HG03108 (cell line): ENCODE measurements around the gene SLC25A11.
A peak's percentile ranks its signal among the peaks of the same experiment; 100 is the strongest.
"Not testable (repeated sequence)": the region's sequence is repeated elsewhere in the genome, so short reads cannot be mapped to it uniquely, and the experiment has no call there.

Source experiments
- ATAC-seq: cut with Tn5 transposase; IDR thresholded peaks from one replicate; pipeline ENCODE4 v1.9.1; 2021; ENCODE audit warnings: moderate library complexity; ENCODE audit not compliant: unreplicated experiment

The SLC25A11 gene

DNA sequence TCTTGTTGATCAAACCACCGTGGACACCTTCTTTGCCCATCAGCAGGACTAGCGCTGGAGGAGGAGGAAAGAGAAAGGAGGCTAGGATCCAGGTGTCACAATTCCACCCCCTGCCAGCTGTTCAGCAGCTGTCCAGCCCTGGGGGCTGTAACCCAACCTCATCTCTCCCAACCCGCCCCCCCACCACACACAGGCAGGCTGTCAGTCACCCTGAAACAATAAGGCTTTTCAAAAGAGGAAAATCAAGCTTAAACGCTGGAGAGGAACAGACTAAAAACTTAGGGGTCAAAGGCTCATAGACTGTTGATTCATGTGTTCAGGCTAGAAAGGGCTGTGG, 6.1 kb upstream of the SLC25A11 start:
- ATAC-seq = no peak

GRCh38 chr17:4945176-4945943, 5.5 kb upstream of the SLC25A11 start:
- ATAC-seq = peak; percentile 25

DNA sequence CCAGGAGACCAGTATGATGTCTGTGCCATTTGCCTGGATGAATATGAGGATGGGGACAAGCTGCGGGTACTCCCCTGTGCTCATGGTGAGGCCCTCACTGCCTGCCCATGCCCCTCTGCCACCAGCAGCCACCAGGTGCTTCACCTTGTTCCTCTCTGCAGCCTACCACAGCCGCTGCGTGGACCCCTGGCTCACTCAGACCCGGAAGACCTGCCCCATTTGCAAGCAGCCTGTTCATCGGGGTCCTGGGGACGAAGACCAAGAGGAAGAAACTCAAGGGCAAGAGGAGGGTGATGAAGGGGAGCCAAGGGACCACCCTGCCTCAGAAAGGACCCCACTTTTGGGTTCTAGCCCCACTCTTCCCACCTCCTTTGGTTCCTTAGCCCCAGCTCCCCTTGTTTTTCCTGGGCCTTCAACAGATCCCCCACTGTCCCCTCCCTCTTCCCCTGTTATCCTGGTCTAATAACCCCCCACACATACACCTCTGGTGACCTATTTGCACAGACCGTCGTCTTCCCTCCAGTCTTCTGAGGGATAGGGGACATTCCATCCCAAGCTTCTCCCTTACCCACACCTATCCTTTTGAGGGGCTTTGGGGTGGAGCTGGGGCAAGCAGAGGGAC, 4.8 kb upstream of the SLC25A11 start:
- ATAC-seq = no peak

DNA sequence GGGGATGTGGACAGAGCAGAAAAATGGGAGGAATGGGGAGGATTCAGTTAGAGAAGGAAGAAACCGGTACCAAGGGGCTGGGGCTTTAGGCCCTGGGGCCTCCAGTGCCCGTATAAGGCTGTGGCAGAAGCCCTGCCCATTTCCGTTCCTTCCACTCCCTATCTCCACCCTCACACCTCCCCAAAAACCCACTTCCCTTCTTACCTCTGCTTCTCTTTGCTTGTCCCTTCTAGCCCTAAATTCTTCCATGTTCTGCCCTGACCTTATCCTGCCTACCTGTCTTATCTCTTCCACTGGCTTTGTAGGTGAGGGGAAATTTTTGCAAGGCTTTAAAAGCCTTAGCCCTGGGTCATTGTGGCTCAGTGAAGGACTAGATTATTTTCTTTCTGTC, 4.3 kb upstream of the SLC25A11 start:
- ATAC-seq = no peak

GRCh38 chr17:4942760-4943508, 3.1 kb upstream of the SLC25A11 start:
- ATAC-seq = no peak

DNA sequence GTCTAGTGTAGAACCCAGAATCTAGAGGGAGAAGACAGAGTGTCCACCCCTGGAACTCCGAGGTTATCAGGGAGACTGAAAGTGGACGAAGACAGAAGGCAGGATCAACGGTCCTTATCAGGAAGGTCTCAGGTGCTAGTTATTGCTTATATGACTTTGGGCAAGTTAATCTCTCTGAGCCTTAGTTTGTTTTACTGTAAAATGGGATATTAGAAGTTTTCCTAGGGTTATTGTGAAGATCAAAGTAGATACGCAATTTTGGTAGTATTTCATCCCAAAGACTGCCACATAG, 1.4 kb upstream of the SLC25A11 start:
- ATAC-seq = no peak

GRCh38 chr17:4940555-4941318, 891 bp upstream of the SLC25A11 start:
- no peak for ATAC-seq

- no peak for ATAC-seq
Observed at GRCh38 chr17:4939546-4939795, 375 bp downstream of the SLC25A11 start.

DNA sequence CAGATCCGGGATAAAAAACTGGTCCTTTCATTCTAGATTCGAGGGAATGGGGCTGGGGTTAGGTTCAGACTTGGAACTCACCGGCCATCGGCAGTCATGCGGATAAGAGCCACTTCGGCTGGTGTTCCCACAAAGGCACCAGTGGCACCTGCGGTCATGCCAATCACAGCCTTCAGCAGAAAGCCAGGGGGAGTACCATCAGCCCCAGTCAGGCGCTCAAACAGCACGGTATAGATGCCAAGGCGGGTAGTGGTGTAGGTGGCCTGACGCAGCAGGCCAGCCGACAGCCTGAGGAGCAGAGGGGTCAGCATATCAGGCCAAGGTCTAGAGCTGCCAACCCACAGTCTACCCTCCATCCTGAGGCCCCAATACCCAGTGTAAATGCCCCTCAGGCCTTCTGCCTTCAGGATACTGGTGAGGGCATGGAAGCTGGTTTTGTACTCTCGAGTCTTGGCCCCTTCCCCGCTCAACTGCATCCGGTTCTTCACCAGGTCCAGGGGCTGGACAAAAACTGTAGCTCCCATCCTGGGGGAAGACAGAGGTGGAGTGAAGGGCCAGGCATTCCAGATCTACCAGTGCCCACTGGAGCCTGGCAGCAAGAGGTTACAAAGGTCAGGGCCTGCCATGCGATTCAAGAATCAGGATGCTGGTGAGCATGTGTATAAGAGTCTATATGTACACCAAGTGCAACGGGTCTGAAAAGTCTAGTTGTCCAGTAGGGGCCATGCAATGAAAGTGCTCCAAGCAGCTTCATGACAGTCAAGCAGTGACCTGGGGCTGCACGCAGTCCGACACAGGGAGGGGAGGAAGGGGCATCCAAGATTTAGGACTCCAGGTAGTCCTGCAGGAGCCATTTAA, 929 bp downstream of the SLC25A11 start:
- ATAC-seq = no peak

GRCh38 chr17:4938069-4938491, 1.8 kb downstream of the SLC25A11 start:
- no peak for ATAC-seq

- ATAC-seq = no peak
Observed at GRCh38 chr17:4937553-4937952, 2.3 kb downstream of the SLC25A11 start.

GRCh38 chr17:4936436-4936835, 3.4 kb downstream of the SLC25A11 start:
- ATAC-seq = no peak

DNA sequence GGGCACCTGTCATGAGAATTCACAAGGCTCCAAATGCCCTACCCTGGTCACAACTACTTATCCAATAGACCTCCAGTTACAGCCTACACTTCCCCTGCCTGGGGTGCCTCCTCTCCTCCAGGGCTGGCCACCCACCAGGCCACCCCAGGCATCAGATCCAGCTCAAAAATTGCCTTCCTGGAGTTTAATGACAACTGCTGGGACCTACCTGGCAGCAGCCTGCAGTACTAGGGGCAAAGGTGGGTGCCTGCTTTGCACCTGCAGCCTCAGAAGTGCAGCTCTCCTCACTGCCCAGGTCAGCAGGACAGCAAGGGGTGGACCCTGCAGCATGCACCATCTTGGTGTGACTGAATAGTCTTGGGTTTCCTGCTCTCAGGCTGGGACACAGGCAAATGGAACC, 4.2 kb downstream of the SLC25A11 start:
- no peak for ATAC-seq

GRCh38 chr17:4934173-4934979, 5.5 kb downstream of the SLC25A11 start:
- no peak for ATAC-seq

- ATAC-seq = no peak
Observed at GRCh38 chr17:4933646-4934045, 6.2 kb downstream of the SLC25A11 start.

DNA sequence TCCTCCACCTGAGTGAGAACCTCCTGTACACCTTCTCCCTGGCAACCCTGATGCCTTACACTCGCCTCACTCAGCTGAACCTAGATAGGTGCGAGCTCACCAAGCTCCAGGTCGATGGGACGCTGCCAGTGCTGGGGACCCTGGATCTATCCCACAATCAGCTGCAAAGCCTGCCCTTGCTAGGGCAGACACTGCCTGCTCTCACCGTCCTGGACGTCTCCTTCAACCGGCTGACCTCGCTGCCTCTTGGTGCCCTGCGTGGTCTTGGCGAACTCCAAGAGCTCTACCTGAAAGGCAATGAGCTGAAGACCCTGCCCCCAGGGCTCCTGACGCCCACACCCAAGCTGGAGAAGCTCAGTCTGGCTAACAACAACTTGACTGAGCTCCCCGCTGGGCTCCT, 7.1 kb downstream of the SLC25A11 start:
- ATAC-seq = no peak

GRCh38 chr17:4931963-4932362, 7.9 kb downstream of the SLC25A11 start, which contains the start of gene GP1BA:
GP1BA (plus strand) TSS chr17:4932277; CDS start chr17:4932605, 328 bp downstream.
- ATAC-seq = no peak

DNA sequence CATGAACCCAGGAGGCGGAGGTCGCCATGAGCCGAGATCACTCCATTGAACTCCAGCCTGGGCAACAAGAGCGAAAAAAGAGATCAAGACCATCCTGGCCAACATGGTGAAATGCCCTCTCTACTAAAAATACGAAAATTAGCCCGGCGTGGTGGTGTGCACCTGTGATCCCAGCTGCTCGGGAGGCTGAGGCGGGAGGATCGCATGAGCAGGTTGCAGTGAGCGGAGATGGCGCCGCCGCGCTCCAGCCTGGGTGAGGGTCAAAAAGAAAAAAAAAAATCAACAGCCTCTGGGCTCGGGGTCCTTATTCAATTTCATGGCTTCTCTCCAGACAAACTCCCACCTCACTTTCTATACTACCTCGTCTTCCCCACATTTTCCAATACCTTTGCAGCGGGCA, 11.0 kb downstream of the SLC25A11 start:
- ATAC-seq = no peak

DNA sequence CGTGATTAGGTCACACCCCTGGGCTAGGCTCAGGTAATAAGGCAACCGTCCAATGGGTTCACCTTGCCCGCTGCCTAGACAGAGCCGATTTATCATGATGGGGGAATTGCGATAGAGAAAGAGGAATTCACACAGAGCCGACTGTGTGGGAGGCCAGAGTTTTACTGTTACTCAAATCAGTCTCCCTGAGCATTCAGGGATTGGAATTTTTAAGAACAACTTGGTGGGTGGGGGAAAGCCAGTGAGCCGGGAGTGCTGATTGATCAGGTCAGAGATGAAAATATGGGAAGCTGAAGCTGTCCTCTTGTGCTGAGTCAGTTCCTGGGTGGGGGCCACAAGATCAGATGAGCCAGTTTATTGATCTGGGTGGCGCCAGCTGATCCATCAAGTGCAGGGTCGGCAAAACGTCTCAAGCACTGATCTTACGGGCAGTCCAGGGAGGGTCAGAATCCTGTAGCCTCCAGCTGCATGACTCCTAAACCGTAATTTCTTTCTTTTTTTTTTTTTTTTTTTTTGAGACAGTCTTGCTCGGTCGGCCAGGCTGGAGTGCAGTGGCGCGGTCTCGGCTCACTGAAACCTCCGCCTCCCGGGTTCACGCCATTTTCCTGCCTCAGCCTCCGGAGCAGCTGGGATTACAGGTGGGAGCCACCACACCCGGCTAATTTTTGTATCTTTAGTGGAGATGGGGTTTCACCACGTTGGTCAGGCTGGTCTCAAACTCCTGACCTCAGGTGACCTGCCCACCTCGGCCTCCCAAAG, 13.1 kb downstream of the SLC25A11 start:
- ATAC-seq = not testable (repeated sequence)
